HL-60/S4 treated with retinoic acid at 250 ng/mL for 4 days and 3 days (cell line): ENCODE data around the gene DSC3.

Experiments
- in situ Hi-C: fragments of 300-500 bp; cut with MboI; formaldehyde crosslinking; loops from 2 replicates; pipeline ENCODE4 v1.7.0; 2022; ENCODE audit warnings: low sequenced_read_pairs

DSC3 gene

GRCh38 chr18:31042406-31043181 lies at the start of gene DSC3:
Gene DSC3 (minus strand): TSS chr18:31042742. CDS start chr18:31042660, 82 bp downstream.
- in situ Hi-C loops, result loop anchor here (25.0 kb wide), 1 partner anchor 95 kb away; no protein-coding TSS in a partner anchor

- in situ Hi-C loops, result no loop called here
Measured at GRCh38 chr18:31091350-31091749, 48.8 kb upstream of the DSC3 start.

GRCh38 chr18:31088532-31088931 lies 46.0 kb upstream of the DSC3 start:
- in situ Hi-C loops, result no loop called here

- in situ Hi-C loops, result no loop called here
Measured at GRCh38 chr18:31079973-31080372, 37.4 kb upstream of the DSC3 start.

- in situ Hi-C loops, result no loop called here
Measured at GRCh38 chr18:31077878-31078277, 35.3 kb upstream of the DSC3 start.

GRCh38 chr18:31072175-31072574 lies 29.6 kb upstream of the DSC3 start:
- in situ Hi-C loops, result no loop called here

- in situ Hi-C loops, result no loop called here
Measured at GRCh38 chr18:31070206-31070605, 27.7 kb upstream of the DSC3 start.

- in situ Hi-C loops, result no loop called here
Measured at GRCh38 chr18:31066266-31066665, 23.7 kb upstream of the DSC3 start.

GRCh38 chr18:31065036-31065773 lies 22.7 kb upstream of the DSC3 start:
- in situ Hi-C loops, result no loop called here

- in situ Hi-C loops, result no loop called here
Measured at GRCh38 chr18:31064130-31064529, 21.6 kb upstream of the DSC3 start.

GRCh38 chr18:31061945-31062344 lies 19.4 kb upstream of the DSC3 start:
- in situ Hi-C loops, result no loop called here

- in situ Hi-C loops, result no loop called here
Measured at GRCh38 chr18:31058897-31059296, 16.4 kb upstream of the DSC3 start.

- in situ Hi-C loops, result no loop called here
Measured at GRCh38 chr18:31057917-31058316, 15.4 kb upstream of the DSC3 start.

GRCh38 chr18:31057051-31057450 lies 14.5 kb upstream of the DSC3 start:
- in situ Hi-C loops, result no loop called here

- in situ Hi-C loops, result no loop called here
Measured at GRCh38 chr18:31056296-31056695, 13.8 kb upstream of the DSC3 start.

GRCh38 chr18:31050635-31051034 lies 8.1 kb upstream of the DSC3 start:
- in situ Hi-C loops, result no loop called here

- in situ Hi-C loops, result loop anchor here (25.0 kb wide), 1 partner anchor 88 kb away; no protein-coding TSS in a partner anchor
Measured at GRCh38 chr18:31049189-31049588, 6.6 kb upstream of the DSC3 start.

GRCh38 chr18:31048216-31048615 lies 5.7 kb upstream of the DSC3 start:
- in situ Hi-C loops, result loop anchor here (25.0 kb wide), 1 partner anchor 89 kb away; no protein-coding TSS in a partner anchor

- in situ Hi-C loops, result loop anchor here (25.0 kb wide), 1 partner anchor 90 kb away; no protein-coding TSS in a partner anchor
Measured at GRCh38 chr18:31046916-31047315, 4.4 kb upstream of the DSC3 start.

- in situ Hi-C loops, result loop anchor here (25.0 kb wide), 1 partner anchor 92 kb away; no protein-coding TSS in a partner anchor
Measured at GRCh38 chr18:31045599-31045998, 3.1 kb upstream of the DSC3 start.

- in situ Hi-C loops, result loop anchor here (25.0 kb wide), 1 partner anchor 92 kb away; no protein-coding TSS in a partner anchor
Measured at GRCh38 chr18:31044926-31045325, 2.4 kb upstream of the DSC3 start.

- in situ Hi-C loops, result loop anchor here (25.0 kb wide), 1 partner anchor 94 kb away; no protein-coding TSS in a partner anchor
Measured at GRCh38 chr18:31043709-31044108, 1.2 kb upstream of the DSC3 start.
